GM12878 (cell line): ENCODE measurements around the gene BICC1. TPM values are rescaled to one million over a fixed set of nuclear protein-coding genes. Genes with fewer than 3 reads are reported as not detected.

ENCODE experiments used
- ESRRA ChIP-seq: IDR thresholded peaks from 2 replicates; pipeline ENCODE4 v1.6.1; 2012; ENCODE audit warnings: mild to moderate bottlenecking, low read length, improper control_type of control experiment
- MYB ChIP-seq: fragments of 150-350 bp; IDR thresholded peaks from 2 replicates; pipeline ENCODE4 v1.6.1; 2014; ENCODE audit warnings: mild to moderate bottlenecking, low read depth, low read length, borderline replicate concordance
- SKIL ChIP-seq: fragments of 450-650 bp; IDR thresholded peaks from 2 replicates; pipeline ENCODE4 v1.6.1; 2017; ENCODE audit warnings: mild to moderate bottlenecking, low read depth, inconsistent platforms; ENCODE audit not compliant: poor library complexity, severe bottlenecking
- WRNIP1 ChIP-seq: IDR thresholded peaks from 2 replicates; pipeline ENCODE4 v1.6.1; 2011; ENCODE audit warnings: low read depth, low read length, improper control_type of control experiment, borderline replicate concordance
- ZNF207 ChIP-seq: fragments of 450-650 bp; IDR thresholded peaks from 2 replicates; pipeline ENCODE4 v1.6.1; 2014; ENCODE audit warnings: antibody characterized with exemption, mild to moderate bottlenecking, borderline replicate concordance
- polyA plus RNA-seq, 11 experiments: library from polyadenylated mRNA; depleted of rRNA in 4 of 11; unstranded in 6 of 11; stranded (reverse) in 5 of 11; fragments of >200 nt; fragmentation: Nextera tagmentation in 4 of 11; fragmentation: Illumina TruSeq in 1 of 11; extraction: Ambion mirVana in 4 of 11; extraction: Trizol in 1 of 11; gene quantifications; 1 replicate in 1 of 11; 2 replicates in 10 of 11; pipeline versions ENCODE4 v1.2.1 to v1.2.3, GENCODE V29; 2011 to 2016; ENCODE audit warnings: inconsistent platforms in 2 of 11, missing spikeins in 2 of 11, low read depth in 1 of 11
- total RNA-seq, 4 experiments: library from RNA; depleted of rRNA in 3 of 4; stranded (reverse); fragments of >200 nt in 3 of 4; fragmentation: Illumina TruSeq in 1 of 4; extraction: Trizol in 1 of 4; gene quantifications; 2 replicates each; pipeline versions ENCODE4 v1.2.1 to v1.2.3, GENCODE V29; 2013 to 2021
- TF ChIP-seq, protein P1 (sequence below): fragments of 450-650 bp; formaldehyde crosslinking; IDR thresholded peaks from 2 replicates; pipeline ENCODE4 v1.5.0; 2022; ENCODE audit warnings: mild to moderate bottlenecking, missing genetic modification characterization
- TF ChIP-seq, protein P2 (sequence below): fragments of 450-650 bp; IDR thresholded peaks from 2 replicates; pipeline ENCODE4 v1.6.1; 2017; ENCODE audit warnings: mild to moderate bottlenecking

Gene BICC1
- total and polyA plus RNA-seq, 10 of the 15 experiments (the other 5 are each of a cell fraction or from before 2014, with no cell fraction given), result 0.01 to 0.10 (median 0.04) TPM; not detected in 5

GRCh38 chr10:58721601-58722281 lies 209.1 kb downstream of the BICC1 start (continued):
- TF ChIP-seq, protein P1, sequence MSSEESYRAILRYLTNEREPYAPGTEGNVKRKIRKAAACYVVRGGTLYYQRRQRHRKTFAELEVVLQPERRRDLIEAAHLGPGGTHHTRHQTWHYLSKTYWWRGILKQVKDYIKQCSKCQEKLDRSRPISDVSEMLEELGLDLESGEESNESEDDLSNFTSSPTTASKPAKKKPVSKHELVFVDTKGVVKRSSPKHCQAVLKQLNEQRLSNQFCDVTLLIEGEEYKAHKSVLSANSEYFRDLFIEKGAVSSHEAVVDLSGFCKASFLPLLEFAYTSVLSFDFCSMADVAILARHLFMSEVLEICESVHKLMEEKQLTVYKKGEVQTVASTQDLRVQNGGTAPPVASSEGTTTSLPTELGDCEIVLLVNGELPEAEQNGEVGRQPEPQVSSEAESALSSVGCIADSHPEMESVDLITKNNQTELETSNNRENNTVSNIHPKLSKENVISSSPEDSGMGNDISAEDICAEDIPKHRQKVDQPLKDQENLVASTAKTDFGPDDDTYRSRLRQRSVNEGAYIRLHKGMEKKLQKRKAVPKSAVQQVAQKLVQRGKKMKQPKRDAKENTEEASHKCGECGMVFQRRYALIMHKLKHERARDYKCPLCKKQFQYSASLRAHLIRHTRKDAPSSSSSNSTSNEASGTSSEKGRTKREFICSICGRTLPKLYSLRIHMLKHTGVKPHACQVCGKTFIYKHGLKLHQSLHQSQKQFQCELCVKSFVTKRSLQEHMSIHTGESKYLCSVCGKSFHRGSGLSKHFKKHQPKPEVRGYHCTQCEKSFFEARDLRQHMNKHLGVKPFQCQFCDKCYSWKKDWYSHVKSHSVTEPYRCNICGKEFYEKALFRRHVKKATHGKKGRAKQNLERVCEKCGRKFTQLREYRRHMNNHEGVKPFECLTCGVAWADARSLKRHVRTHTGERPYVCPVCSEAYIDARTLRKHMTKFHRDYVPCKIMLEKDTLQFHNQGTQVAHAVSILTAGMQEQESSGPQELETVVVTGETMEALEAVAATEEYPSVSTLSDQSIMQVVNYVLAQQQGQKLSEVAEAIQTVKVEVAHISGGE (CRISPR knock-in tag), result no peak
- TF ChIP-seq ESRRA, result no peak
- TF ChIP-seq MYB, result no peak
- TF ChIP-seq WRNIP1, result no peak
- TF ChIP-seq, protein P2, sequence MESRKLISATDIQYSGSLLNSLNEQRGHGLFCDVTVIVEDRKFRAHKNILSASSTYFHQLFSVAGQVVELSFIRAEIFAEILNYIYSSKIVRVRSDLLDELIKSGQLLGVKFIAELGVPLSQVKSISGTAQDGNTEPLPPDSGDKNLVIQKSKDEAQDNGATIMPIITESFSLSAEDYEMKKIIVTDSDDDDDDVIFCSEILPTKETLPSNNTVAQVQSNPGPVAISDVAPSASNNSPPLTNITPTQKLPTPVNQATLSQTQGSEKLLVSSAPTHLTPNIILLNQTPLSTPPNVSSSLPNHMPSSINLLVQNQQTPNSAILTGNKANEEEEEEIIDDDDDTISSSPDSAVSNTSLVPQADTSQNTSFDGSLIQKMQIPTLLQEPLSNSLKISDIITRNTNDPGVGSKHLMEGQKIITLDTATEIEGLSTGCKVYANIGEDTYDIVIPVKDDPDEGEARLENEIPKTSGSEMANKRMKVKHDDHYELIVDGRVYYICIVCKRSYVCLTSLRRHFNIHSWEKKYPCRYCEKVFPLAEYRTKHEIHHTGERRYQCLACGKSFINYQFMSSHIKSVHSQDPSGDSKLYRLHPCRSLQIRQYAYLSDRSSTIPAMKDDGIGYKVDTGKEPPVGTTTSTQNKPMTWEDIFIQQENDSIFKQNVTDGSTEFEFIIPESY, result no peak
- no peak for TF ChIP-seq SKIL
- no peak for TF ChIP-seq ZNF207
- TF ChIP-seq, all 136 proteins: peak for 0
